ENCODE results near the gene TNFSF11.

TNFSF11 gene

GRCh38 chr13:42611086-42611779 lies 37.3 kb downstream of the TNFSF11 start:
- DNase-seq (ENCODE audit: low spot score) = no peak

GRCh38 chr13:42612021-42612765 lies 38.2 kb downstream of the TNFSF11 start:
- DNase-seq (ENCODE audit: low spot score) = no peak

GRCh38 chr13:42614436-42615035 lies 40.6 kb downstream of the TNFSF11 start:
- DNase-seq (ENCODE audit: low spot score) = no peak

GRCh38 chr13:42615691-42616090 lies 41.7 kb downstream of the TNFSF11 start:
- DNase-seq (ENCODE audit: low spot score) = no peak

GRCh38 chr13:42617221-42617620 lies 43.3 kb downstream of the TNFSF11 start:
- no peak for DNase-seq (ENCODE audit: low spot score)

- no peak for DNase-seq (ENCODE audit: low spot score)
Measured at GRCh38 chr13:42623916-42624315, 50.0 kb downstream of the TNFSF11 start.

GRCh38 chr13:42625611-42626010 lies 51.7 kb downstream of the TNFSF11 start:
- no peak for DNase-seq (ENCODE audit: low spot score)

GRCh38 chr13:42626176-42626860 lies 52.4 kb downstream of the TNFSF11 start:
- DNase-seq (ENCODE audit: low spot score) = no peak

GRCh38 chr13:42628666-42629065 lies 54.7 kb downstream of the TNFSF11 start:
- DNase-seq (ENCODE audit: low spot score) = no peak

GRCh38 chr13:42631181-42631580 lies 57.2 kb downstream of the TNFSF11 start:
- DNase-seq (ENCODE audit: low spot score) = no peak

GRCh38 chr13:42633495-42633894 lies 59.5 kb downstream of the TNFSF11 start:
- no peak for DNase-seq (ENCODE audit: low spot score)

- DNase-seq (ENCODE audit: low spot score) = no peak
Measured at GRCh38 chr13:42638101-42638500, 64.1 kb downstream of the TNFSF11 start.

- DNase-seq (ENCODE audit: low spot score) = no peak
Measured at GRCh38 chr13:42638886-42639285, 64.9 kb downstream of the TNFSF11 start.

GRCh38 chr13:42643076-42643475 lies 69.1 kb downstream of the TNFSF11 start:
- no peak for DNase-seq (ENCODE audit: low spot score)

GRCh38 chr13:42644841-42645240 lies 70.9 kb downstream of the TNFSF11 start:
- DNase-seq (ENCODE audit: low spot score) = no peak

- no peak for DNase-seq (ENCODE audit: low spot score)
Measured at GRCh38 chr13:42645717-42646116, 71.8 kb downstream of the TNFSF11 start.

- DNase-seq (ENCODE audit: low spot score) = no peak
Measured at GRCh38 chr13:42649141-42649540, 75.2 kb downstream of the TNFSF11 start.

- DNase-seq (ENCODE audit: low spot score) = no peak
Measured at GRCh38 chr13:42649831-42650230, 75.9 kb downstream of the TNFSF11 start.

GRCh38 chr13:42650506-42650905 lies 76.6 kb downstream of the TNFSF11 start:
- no peak for DNase-seq (ENCODE audit: low spot score)

GRCh38 chr13:42651936-42652641 lies 78.1 kb downstream of the TNFSF11 start:
- DNase-seq (ENCODE audit: low spot score) = no peak

GRCh38 chr13:42652642-42653415 lies 78.9 kb downstream of the TNFSF11 start:
- no peak for DNase-seq (ENCODE audit: low spot score)

All from left forelimb (tissue), 1 donor.